DLD1 (cell line): ENCODE results near the gene ZNF660.
"Not testable (repeated sequence)": the region's sequence is repeated elsewhere in the genome, so short reads cannot be mapped to it uniquely, and the experiment has no call there.

Experiments used
- in situ Hi-C: cut with HindIII; loops from 2 replicates; pipeline ENCODE4 v1.10.0; 2017; ENCODE audit warnings: low sequenced_read_pairs

The ZNF660 gene

GRCh38 chr3:44584646-44585501 is at the start of gene ZNF660:
TSS of gene ZNF660 (plus strand) at chr3:44584964. CDS start at chr3:44594194, 9,230 bp downstream.
- in situ Hi-C loops: no loop called here

- in situ Hi-C loops: loop anchor here (25.0 kb wide), 1 partner anchor 377 kb away; no protein-coding TSS in a partner anchor
Measured at GRCh38 chr3:44535364-44535763, 49.4 kb upstream of the ZNF660 start.

GRCh38 chr3:44544811-44545210 is 40.0 kb upstream of the ZNF660 start:
- in situ Hi-C loops: loop anchor here (25.0 kb wide), 1 partner anchor 367 kb away; no protein-coding TSS in a partner anchor

GRCh38 chr3:44554626-44555592 is 29.9 kb upstream of the ZNF660 start, which contains the start of gene ZKSCAN7:
TSS of gene ZKSCAN7 (plus strand) at chr3:44555193. CDS start at chr3:44557048, 1,855 bp downstream.
- in situ Hi-C loops: no loop called here

GRCh38 chr3:44555723-44556122 is 29.0 kb upstream of the ZNF660 start:
- in situ Hi-C loops: no loop called here

GRCh38 chr3:44557074-44557473 is 27.7 kb upstream of the ZNF660 start:
- in situ Hi-C loops: no loop called here

GRCh38 chr3:44561076-44561475 is 23.7 kb upstream of the ZNF660 start:
- in situ Hi-C loops: no loop called here

GRCh38 chr3:44562147-44562546 is 22.6 kb upstream of the ZNF660 start:
- in situ Hi-C loops: no loop called here

- in situ Hi-C loops: no loop called here
Measured at GRCh38 chr3:44568561-44568960, 16.2 kb upstream of the ZNF660 start.

- in situ Hi-C loops: no loop called here
Measured at GRCh38 chr3:44571024-44571423, 13.7 kb upstream of the ZNF660 start.

- in situ Hi-C loops: no loop called here
Measured at GRCh38 chr3:44576613-44577012, 8.2 kb upstream of the ZNF660 start.

GRCh38 chr3:44577354-44577952 is 7.3 kb upstream of the ZNF660 start:
- in situ Hi-C loops: not testable (repeated sequence)

- in situ Hi-C loops: not testable (repeated sequence)
Measured at GRCh38 chr3:44578316-44578715, 6.4 kb upstream of the ZNF660 start.

- in situ Hi-C loops: not testable (repeated sequence)
Measured at GRCh38 chr3:44578924-44579515, 5.7 kb upstream of the ZNF660 start.

GRCh38 chr3:44579749-44580148 is 5.0 kb upstream of the ZNF660 start:
- in situ Hi-C loops: not testable (repeated sequence)

- in situ Hi-C loops: not testable (repeated sequence)
Measured at GRCh38 chr3:44580971-44581370, 3.8 kb upstream of the ZNF660 start.

GRCh38 chr3:44596621-44597020 is 11.9 kb downstream of the ZNF660 start:
- in situ Hi-C loops: no loop called here

- in situ Hi-C loops: no loop called here
Measured at GRCh38 chr3:44601749-44602148, 17.0 kb downstream of the ZNF660 start.

GRCh38 chr3:44612678-44613077 is 27.9 kb downstream of the ZNF660 start:
- in situ Hi-C loops: no loop called here

GRCh38 chr3:44624749-44625480 is 40.2 kb downstream of the ZNF660 start, which contains the start of gene ZNF197:
TSS of gene ZNF197 (plus strand) at chr3:44625036. CDS start at chr3:44629155, 4,119 bp downstream.
- in situ Hi-C loops: no loop called here
